ENCODE data around the gene TTC28.

- TF ChIP-seq CTCF (IDR thresholded peaks at IDR 0.05) = no peak
- no peak for TF ChIP-seq EZH2phosphoT487 (IDR thresholded peaks at IDR 0.05)
- no peak for TF ChIP-seq EZH2 (IDR thresholded peaks at IDR 0.05)
These were observed 215.5 kb downstream of the TTC28 start for GRCh38 chr22:28464127-28464526.
